ENCODE data around the gene TPGS2. TPM values are rescaled to one million over a fixed set of nuclear protein-coding genes. Genes with fewer than 3 reads are reported as not detected.

Gene TPGS2
- total RNA-seq, 1 donor from 2014 or later: 65.2 TPM

DNA sequence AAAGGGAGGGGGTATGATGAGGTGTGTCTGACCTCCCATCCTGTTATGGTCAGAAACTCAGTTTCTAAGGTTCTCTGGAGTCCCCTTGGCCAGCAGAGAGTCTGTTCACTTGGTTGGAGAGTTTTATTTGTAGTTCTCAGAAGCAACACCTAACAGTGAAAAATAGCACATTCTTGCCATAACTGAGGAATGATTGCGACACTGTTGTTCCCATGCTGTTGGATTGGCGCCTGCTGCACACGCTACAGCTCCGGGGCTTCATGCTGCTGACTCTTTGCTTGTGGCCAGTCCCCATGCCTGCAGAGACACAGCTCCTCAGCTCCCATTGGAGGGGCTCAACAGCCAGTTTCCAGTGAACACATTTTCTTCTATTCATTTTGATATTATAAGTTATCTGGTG, 42.1 kb downstream of the TPGS2 start:
- H3K36me3 ChIP-seq: peaks cover 31% of the 10 kb centered on the region
- no peaks in the 10 kb centered on the region for H3K27me3 ChIP-seq (ENCODE audit: low read depth)
- H3K9me3 ChIP-seq: no peaks in the 10 kb centered on the region
- peaks cover 18% of the 10 kb centered on the region for H3K4me1 ChIP-seq
- no peak overlapping the region for H3K4me3 ChIP-seq
- intact Hi-C loops (cut with DNase I): no loop called here
- peak; percentile 86 to 94 for ATAC-seq
- peak overlapping the region; percentile 46 for H3K27ac ChIP-seq
- TF ChIP-seq, protein P1, sequence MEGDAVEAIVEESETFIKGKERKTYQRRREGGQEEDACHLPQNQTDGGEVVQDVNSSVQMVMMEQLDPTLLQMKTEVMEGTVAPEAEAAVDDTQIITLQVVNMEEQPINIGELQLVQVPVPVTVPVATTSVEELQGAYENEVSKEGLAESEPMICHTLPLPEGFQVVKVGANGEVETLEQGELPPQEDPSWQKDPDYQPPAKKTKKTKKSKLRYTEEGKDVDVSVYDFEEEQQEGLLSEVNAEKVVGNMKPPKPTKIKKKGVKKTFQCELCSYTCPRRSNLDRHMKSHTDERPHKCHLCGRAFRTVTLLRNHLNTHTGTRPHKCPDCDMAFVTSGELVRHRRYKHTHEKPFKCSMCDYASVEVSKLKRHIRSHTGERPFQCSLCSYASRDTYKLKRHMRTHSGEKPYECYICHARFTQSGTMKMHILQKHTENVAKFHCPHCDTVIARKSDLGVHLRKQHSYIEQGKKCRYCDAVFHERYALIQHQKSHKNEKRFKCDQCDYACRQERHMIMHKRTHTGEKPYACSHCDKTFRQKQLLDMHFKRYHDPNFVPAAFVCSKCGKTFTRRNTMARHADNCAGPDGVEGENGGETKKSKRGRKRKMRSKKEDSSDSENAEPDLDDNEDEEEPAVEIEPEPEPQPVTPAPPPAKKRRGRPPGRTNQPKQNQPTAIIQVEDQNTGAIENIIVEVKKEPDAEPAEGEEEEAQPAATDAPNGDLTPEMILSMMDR (IDR thresholded peaks at IDR 0.05): no peak
- peak; percentile 63 for DNase-seq

DNA sequence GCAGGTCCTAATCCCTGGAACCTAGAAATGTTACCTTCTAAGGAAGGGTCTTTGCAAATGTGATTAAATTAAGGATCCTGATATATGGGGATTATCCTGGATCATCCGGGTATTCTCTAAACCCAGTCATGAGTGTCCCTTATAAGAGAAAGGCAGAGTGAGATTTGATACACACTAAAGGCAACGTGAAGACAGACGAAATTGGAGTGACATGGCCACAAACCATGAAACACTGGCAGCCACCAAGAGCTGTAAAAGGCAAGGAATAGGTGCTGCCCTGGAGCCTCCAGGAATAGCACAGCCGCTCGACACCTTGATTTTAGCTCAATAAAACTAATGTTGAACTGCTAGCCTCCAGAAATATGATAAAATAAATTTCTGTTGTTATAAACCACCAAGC, 45.0 kb downstream of the TPGS2 start:
- Histone ChIP-seq H3K4me1 (peaks cover 18% of the 10 kb centered on the region), H3K9me3 (no peaks in the 10 kb centered on the region), H3K27me3 (ENCODE audit: low read depth) (no peaks in the 10 kb centered on the region), H3K27ac (no peak overlapping the region), H3K4me3 (no peak overlapping the region), H3K36me3 (peaks cover 22% of the 10 kb centered on the region)
- no peak for DNase-seq
- no peak for ATAC-seq
- TF ChIP-seq, protein P1 (IDR thresholded peaks at IDR 0.05): no peak
- intact Hi-C loops (cut with DNase I): no loop called here

DNA sequence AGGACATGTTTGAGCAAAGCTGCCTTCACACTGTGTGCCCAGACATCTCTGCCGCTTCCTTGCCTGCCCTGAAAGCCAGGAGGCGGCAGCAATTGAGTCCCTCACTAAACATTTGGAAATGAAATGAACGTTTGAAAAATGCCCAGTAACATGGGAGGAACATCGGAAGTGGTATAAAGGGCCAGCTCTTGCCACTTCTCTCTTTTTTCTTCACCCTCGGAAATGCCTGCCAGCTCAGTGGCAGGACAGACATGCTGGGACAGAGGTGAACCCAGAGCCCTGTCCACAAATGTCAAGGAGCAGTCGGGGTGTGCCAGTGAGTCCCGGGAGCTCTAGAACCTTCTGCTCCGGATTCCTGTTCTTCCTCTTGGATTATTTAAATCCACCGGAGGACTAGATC, 46.1 kb downstream of the TPGS2 start:
- intact Hi-C loops (cut with DNase I): no loop called here
- Histone ChIP-seq H3K36me3 (peaks cover 18% of the 10 kb centered on the region), H3K9me3 (no peaks in the 10 kb centered on the region), H3K4me3 (no peak overlapping the region), H3K27ac (no peak overlapping the region), H3K4me1 (peaks cover 18% of the 10 kb centered on the region), H3K27me3 (ENCODE audit: low read depth) (no peaks in the 10 kb centered on the region)
- TF ChIP-seq, protein P1 (IDR thresholded peaks at IDR 0.05): no peak
- DNase-seq (no peak), ATAC-seq (no peak)

DNA sequence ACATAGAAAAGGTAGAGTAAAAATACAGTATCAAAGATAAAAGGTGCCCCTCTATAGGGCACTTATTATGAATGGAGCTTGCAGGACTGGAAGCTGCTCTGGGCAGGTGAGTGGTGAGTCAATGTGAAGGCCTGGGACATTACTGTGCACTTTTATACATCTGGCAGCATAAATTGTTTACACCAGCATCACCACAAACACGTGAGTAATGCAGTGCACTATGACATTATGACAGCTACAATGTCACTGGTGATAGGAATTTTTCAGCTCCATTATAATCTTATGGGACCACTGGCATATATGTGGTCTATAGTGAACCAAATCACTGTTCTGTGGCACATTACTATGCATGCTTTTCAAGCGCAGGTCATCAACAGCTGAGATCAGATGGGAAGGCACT, 48.1 kb downstream of the TPGS2 start:
- ATAC-seq (no peak), DNase-seq (no peak)
- intact Hi-C loops (cut with DNase I): no loop called here
- no peaks in the 10 kb centered on the region for H3K27me3 ChIP-seq (ENCODE audit: low read depth)
- peaks cover under 1% of the 10 kb centered on the region for H3K4me1 ChIP-seq
- TF ChIP-seq, protein P1 (IDR thresholded peaks at IDR 0.05): no peak
- H3K4me3 ChIP-seq: no peak overlapping the region
- H3K36me3 ChIP-seq: peaks cover 18% of the 10 kb centered on the region
- no peaks in the 10 kb centered on the region for H3K9me3 ChIP-seq
- no peak overlapping the region for H3K27ac ChIP-seq

DNA sequence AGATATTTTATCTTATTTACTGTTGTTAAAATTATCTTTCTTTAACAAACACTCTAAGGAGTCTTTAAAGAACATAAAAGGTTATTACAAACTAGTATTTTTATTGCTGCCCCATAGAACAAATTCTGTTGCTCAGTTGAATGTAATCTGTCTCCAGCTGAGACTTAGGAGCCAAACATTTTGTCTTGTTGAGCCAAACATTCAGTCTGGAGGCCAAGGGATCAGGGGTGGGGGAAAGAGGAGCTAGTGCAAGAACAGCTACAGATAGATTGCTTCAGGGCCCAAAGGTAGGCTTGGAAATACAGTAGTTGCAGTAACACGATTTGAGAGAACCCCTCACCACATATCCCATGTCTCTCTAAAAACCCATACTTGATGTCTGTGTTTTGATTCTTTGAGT, 51.2 kb downstream of the TPGS2 start:
- H3K36me3 ChIP-seq: peaks cover 18% of the 10 kb centered on the region
- H3K27ac ChIP-seq: no peak overlapping the region
- intact Hi-C loops (cut with DNase I): no loop called here
- no peak overlapping the region for H3K4me3 ChIP-seq
- ATAC-seq (no peak), DNase-seq (no peak)
- H3K4me1 ChIP-seq: no peaks in the 10 kb centered on the region
- H3K27me3 ChIP-seq (ENCODE audit: low read depth): no peaks in the 10 kb centered on the region
- no peaks in the 10 kb centered on the region for H3K9me3 ChIP-seq
- TF ChIP-seq, protein P1 (IDR thresholded peaks at IDR 0.05): no peak

DNA sequence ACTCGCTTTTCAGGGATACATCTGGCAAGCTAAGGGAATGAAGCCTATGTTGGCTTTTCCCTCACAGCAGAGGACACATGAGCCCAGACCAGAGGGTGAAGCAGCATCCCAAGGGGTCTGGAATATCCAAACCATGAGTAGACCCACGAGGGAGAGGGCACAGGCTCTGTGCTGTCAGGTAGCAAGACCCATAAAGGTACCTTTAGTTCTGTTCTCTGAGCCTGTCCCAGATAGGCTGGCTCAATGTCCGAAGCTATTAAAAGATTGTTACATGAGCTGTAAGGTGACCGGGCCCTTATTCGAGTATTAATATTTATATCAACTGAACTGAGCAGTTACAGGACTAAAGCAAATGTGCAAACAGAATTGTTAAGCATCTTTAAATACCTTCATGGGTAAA, 52.2 kb downstream of the TPGS2 start:
- Histone ChIP-seq H3K36me3 (peaks cover 13% of the 10 kb centered on the region), H3K9me3 (no peaks in the 10 kb centered on the region), H3K4me1 (no peaks in the 10 kb centered on the region), H3K27ac (no peak overlapping the region), H3K27me3 (ENCODE audit: low read depth) (no peaks in the 10 kb centered on the region), H3K4me3 (no peak overlapping the region)
- intact Hi-C loops (cut with DNase I): no loop called here
- TF ChIP-seq, protein P1 (IDR thresholded peaks at IDR 0.05): no peak
- no peak for ATAC-seq
- no peak for DNase-seq

All from lower lobe of right lung (tissue), 2 donors.